Upper lobe of right lung (tissue), 1 donor: Measurements from ENCODE around the gene SEL1L3. TPM values are rescaled to one million over a fixed set of nuclear protein-coding genes. Genes with fewer than 3 reads are reported as not detected.

ENCODE experiments used
- ATAC-seq: fragments of 200-7000 bp; cut with Tn5 transposase; one replicate; pipeline ENCODE4 v1.9.1; 2020; ENCODE audit warnings: mild to moderate bottlenecking, moderate library complexity
- DNase-seq: peaks from one replicate; pipeline ENCODE4 v3.0.0-alpha.2; 2020
- H3K27ac ChIP-seq: fragments of 200-600 bp; one replicate; pipeline ENCODE4 v1.8.0; 2022
- H3K27me3 ChIP-seq: fragments of 200-600 bp; one replicate; pipeline ENCODE4 v1.8.0; 2022; ENCODE audit warnings: mild to moderate bottlenecking
- H3K36me3 ChIP-seq: fragments of 200-600 bp; one replicate; pipeline ENCODE4 v1.8.0; 2022
- H3K4me1 ChIP-seq: fragments of 200-600 bp; one replicate; pipeline ENCODE4 v1.8.0; 2022
- H3K4me3 ChIP-seq: fragments of 200-600 bp; one replicate; pipeline ENCODE4 v1.8.0; 2022; ENCODE audit warnings: mild to moderate bottlenecking
- H3K9me3 ChIP-seq: fragments of 200-600 bp; one replicate; pipeline ENCODE4 v1.8.0; 2022
- CTCF ChIP-seq: fragments of 200-600 bp; IDR thresholded peaks from one replicate; pipeline ENCODE4 v1.8.0; 2022; ENCODE audit warnings: antibody characterized with exemption
- intact Hi-C: fragments of 100-400 bp; cut with DNase I; formaldehyde crosslinking; loops from one replicate; pipeline ENCODE4 v1.11.0; 2022
- total RNA-seq: library from RNA; stranded (reverse); fragmentation: NEBNext Ultra II Directional; extraction: Animal tissue kit (Norgen Biotek cat#: 25700); gene quantifications from one replicate; pipeline ENCODE4 v1.2.1, GENCODE V29; 2021
- donor health status: DM: no; HTN: yes; CAD: no; lungs with severe emphysema.

The SEL1L3 gene
- total RNA-seq, 1 donor from 2014 or later = 69.2 TPM

- Histone ChIP-seq H3K4me3 (no peak overlapping the region), H3K9me3 (no peaks in the 10 kb centered on the region), H3K4me1 (peaks cover 57% of the 10 kb centered on the region)
Measured at GRCh38 chr4:25859429-25860148, 3.2 kb downstream of the SEL1L3 start.

GRCh38 chr4:25857851-25858400, 4.9 kb downstream of the SEL1L3 start:
- ATAC-seq = no peak
- H3K36me3 ChIP-seq = no peaks in the 10 kb centered on the region
- peaks cover 67% of the 10 kb centered on the region for H3K4me1 ChIP-seq
- intact Hi-C loops = no loop called here
- no peak for DNase-seq
- no peaks in the 10 kb centered on the region for H3K9me3 ChIP-seq
- H3K27ac ChIP-seq = no peak overlapping the region
- H3K4me3 ChIP-seq = no peak overlapping the region
- H3K27me3 ChIP-seq = no peaks in the 10 kb centered on the region
- TF ChIP-seq CTCF = no peak

More at GRCh38 chr4:25859429-25860148, 3.2 kb downstream of the SEL1L3 start:
- intact Hi-C loops = no loop called here
- no peak for ATAC-seq
- H3K36me3 ChIP-seq = no peaks in the 10 kb centered on the region
- DNase-seq = no peak
- H3K27me3 ChIP-seq = no peaks in the 10 kb centered on the region
- TF ChIP-seq CTCF = no peak
- H3K27ac ChIP-seq = peak overlapping the region; percentile 86

GRCh38 chr4:25857403-25857802, 5.4 kb downstream of the SEL1L3 start:
- ATAC-seq = peak; percentile 18
- no peaks in the 10 kb centered on the region for H3K9me3 ChIP-seq
- no peak for DNase-seq
- no peak overlapping the region for H3K4me3 ChIP-seq
- intact Hi-C loops = no loop called here
- no peak for TF ChIP-seq CTCF
- peak overlapping the region; percentile 52 for H3K27ac ChIP-seq
- peaks cover 67% of the 10 kb centered on the region for H3K4me1 ChIP-seq
- no peaks in the 10 kb centered on the region for H3K36me3 ChIP-seq
- H3K27me3 ChIP-seq = no peaks in the 10 kb centered on the region

GRCh38 chr4:25856756-25857155, 6.0 kb downstream of the SEL1L3 start:
- Histone ChIP-seq H3K36me3 (no peaks in the 10 kb centered on the region), H3K4me1 (peaks cover 66% of the 10 kb centered on the region), H3K27ac (peak overlapping the region; percentile 52), H3K4me3 (no peak overlapping the region), H3K9me3 (no peaks in the 10 kb centered on the region), H3K27me3 (no peaks in the 10 kb centered on the region)
- no peak for DNase-seq
- intact Hi-C loops = no loop called here
- no peak for TF ChIP-seq CTCF
- peak; percentile 56 for ATAC-seq

- no peak overlapping the region for H3K4me3 ChIP-seq
- DNase-seq (no peak), ATAC-seq (no peak)
- no peaks in the 10 kb centered on the region for H3K9me3 ChIP-seq
- no peaks in the 10 kb centered on the region for H3K27me3 ChIP-seq
- H3K27ac ChIP-seq = no peak overlapping the region
- no peak for TF ChIP-seq CTCF
- H3K36me3 ChIP-seq = peaks cover under 1% of the 10 kb centered on the region
- intact Hi-C loops = no loop called here
- H3K4me1 ChIP-seq = peaks cover 32% of the 10 kb centered on the region
Measured at GRCh38 chr4:25852103-25852502, 10.7 kb downstream of the SEL1L3 start.
